Rectal smooth muscle tissue (tissue), 1 donor: ENCODE data around the gene DHRS13.
"Not testable (repeated sequence)": the region's sequence is repeated elsewhere in the genome, so short reads cannot be mapped to it uniquely, and the experiment has no call there.

Experiments
- H3K27ac ChIP-seq: one replicate; pipeline ENCODE4 v1.7.0; 2013; ENCODE audit warnings: low read depth, low read length, inconsistent platforms
- H3K27me3 ChIP-seq: one replicate; pipeline ENCODE4 v1.7.0; 2013; ENCODE audit warnings: low read length; ENCODE audit not compliant: control insufficient read depth, insufficient read depth
- H3K36me3 ChIP-seq: one replicate; pipeline ENCODE4 v1.7.0; 2013; ENCODE audit warnings: low read length; ENCODE audit not compliant: control insufficient read depth, insufficient read depth
- H3K4me1 ChIP-seq: one replicate; pipeline ENCODE4 v1.7.0; 2013; ENCODE audit warnings: low read length; ENCODE audit not compliant: control insufficient read depth, insufficient read depth
- H3K4me3 ChIP-seq: one replicate; pipeline ENCODE4 v1.7.0; 2013; ENCODE audit warnings: low read length
- H3K9ac ChIP-seq: one replicate; pipeline ENCODE4 v1.7.0; 2013; ENCODE audit warnings: low read length

DHRS13 gene

GRCh38 chr17:28883967-28884702, 18.7 kb downstream of the DHRS13 start:
- H3K36me3 ChIP-seq, result peaks cover 50% of the 10 kb centered on the region
- H3K27me3 ChIP-seq, result no peaks in the 10 kb centered on the region
- H3K4me1 ChIP-seq, result no peaks in the 10 kb centered on the region
- no peak overlapping the region for H3K4me3 ChIP-seq
- no peak overlapping the region for H3K27ac ChIP-seq
- H3K9ac ChIP-seq, result no peak overlapping the region

- Histone ChIP-seq H3K9ac (no peak overlapping the region), H3K4me3 (no peak overlapping the region), H3K36me3 (peaks cover 48% of the 10 kb centered on the region), H3K27me3 (no peaks in the 10 kb centered on the region), H3K27ac (no peak overlapping the region), H3K4me1 (no peaks in the 10 kb centered on the region)
These were observed 20.6 kb downstream of the DHRS13 start for GRCh38 chr17:28882154-28882895.

GRCh38 chr17:28881533-28882056, 21.3 kb downstream of the DHRS13 start:
- no peaks in the 10 kb centered on the region for H3K27me3 ChIP-seq
- H3K36me3 ChIP-seq, result peaks cover 48% of the 10 kb centered on the region
- no peak overlapping the region for H3K4me3 ChIP-seq
- H3K4me1 ChIP-seq, result no peaks in the 10 kb centered on the region
- H3K27ac ChIP-seq, result no peak overlapping the region
- H3K9ac ChIP-seq, result no peak overlapping the region

- no peak overlapping the region for H3K4me3 ChIP-seq
- no peaks in the 10 kb centered on the region for H3K27me3 ChIP-seq
- H3K27ac ChIP-seq, result no peak overlapping the region
- peaks cover 48% of the 10 kb centered on the region for H3K36me3 ChIP-seq
- no peak overlapping the region for H3K9ac ChIP-seq
- H3K4me1 ChIP-seq, result no peaks in the 10 kb centered on the region
These were observed 22.3 kb downstream of the DHRS13 start for GRCh38 chr17:28880572-28880945.

- no peak overlapping the region for H3K9ac ChIP-seq
- H3K36me3 ChIP-seq, result peaks cover 46% of the 10 kb centered on the region
- no peak overlapping the region for H3K4me3 ChIP-seq
- no peaks in the 10 kb centered on the region for H3K27me3 ChIP-seq
- no peaks in the 10 kb centered on the region for H3K4me1 ChIP-seq
- H3K27ac ChIP-seq, result no peak overlapping the region
These were observed 22.9 kb downstream of the DHRS13 start for GRCh38 chr17:28879886-28880571.

- no peaks in the 10 kb centered on the region for H3K27me3 ChIP-seq
- no peak overlapping the region for H3K9ac ChIP-seq
- H3K36me3 ChIP-seq, result peaks cover 38% of the 10 kb centered on the region
These were observed 23.9 kb downstream of the DHRS13 start for GRCh38 chr17:28878981-28879380.

GRCh38 chr17:28878158-28878910, 24.5 kb downstream of the DHRS13 start:
- no peak overlapping the region for H3K27ac ChIP-seq
- no peaks in the 10 kb centered on the region for H3K27me3 ChIP-seq
- H3K4me1 ChIP-seq, result no peaks in the 10 kb centered on the region
- H3K36me3 ChIP-seq, result peaks cover 35% of the 10 kb centered on the region
- no peak overlapping the region for H3K4me3 ChIP-seq
- no peak overlapping the region for H3K9ac ChIP-seq

More at GRCh38 chr17:28878981-28879380, 23.9 kb downstream of the DHRS13 start:
- Histone ChIP-seq H3K27ac (no peak overlapping the region), H3K4me3 (no peak overlapping the region), H3K4me1 (no peaks in the 10 kb centered on the region)

- not testable (repeated sequence) for H3K27me3 ChIP-seq, H3K4me1 ChIP-seq, H3K27ac ChIP-seq, H3K4me3 ChIP-seq, H3K9ac ChIP-seq
- peaks cover 32% of the 10 kb centered on the region for H3K36me3 ChIP-seq
These were observed 25.6 kb downstream of the DHRS13 start for GRCh38 chr17:28877150-28877711.

- Histone ChIP-seq H3K27me3 (no peaks in the 10 kb centered on the region), H3K36me3 (peaks cover 21% of the 10 kb centered on the region), H3K9ac (no peak overlapping the region), H3K27ac (no peak overlapping the region), H3K4me3 (no peak overlapping the region), H3K4me1 (no peaks in the 10 kb centered on the region)
These were observed 26.9 kb downstream of the DHRS13 start for GRCh38 chr17:28875848-28876550.

GRCh38 chr17:28874750-28875149, 28.1 kb downstream of the DHRS13 start:
- Histone ChIP-seq H3K4me1 (no peaks in the 10 kb centered on the region), H3K27me3 (no peaks in the 10 kb centered on the region), H3K9ac (no peak overlapping the region), H3K36me3 (peaks cover 8% of the 10 kb centered on the region), H3K4me3 (no peak overlapping the region), H3K27ac (no peak overlapping the region)

- H3K27ac ChIP-seq, result no peak overlapping the region
- H3K4me3 ChIP-seq, result no peak overlapping the region
- H3K4me1 ChIP-seq, result no peaks in the 10 kb centered on the region
- H3K9ac ChIP-seq, result no peak overlapping the region
- no peaks in the 10 kb centered on the region for H3K36me3 ChIP-seq
- H3K27me3 ChIP-seq, result no peaks in the 10 kb centered on the region
These were observed 29.0 kb downstream of the DHRS13 start for GRCh38 chr17:28873839-28874238.
